GM23338 (cell line): ENCODE data around the gene SPATA13. TPM values are rescaled to one million over a fixed set of nuclear protein-coding genes. Genes with fewer than 3 reads are reported as not detected.

Experiments used
- ATAC-seq: fragments of 200-7000 bp; cut with Tn5 transposase; 3 replicates; pipeline ENCODE4 v1.9.1; 2020
- DNase-seq: peaks from one replicate; pipeline ENCODE4 v3.0.0-alpha.2; 2015; ENCODE audit warnings: low spot score
- H2AFZ ChIP-seq: fragments of 200-600 bp; sonication (generic); 2 replicates; pipeline ENCODE4 v1.8.0; 2016; ENCODE audit warnings: antibody characterized with exemption, mild to moderate bottlenecking, moderate library complexity
- H3F3A ChIP-seq: fragments of 200-600 bp; sonication (generic); replicated peaks from 2 replicates; pipeline ENCODE4 v1.8.0; 2017; ENCODE audit warnings: antibody characterized with exemption, mixed run types, low read depth
- H3K27ac ChIP-seq: fragments of 200-600 bp; sonication (generic); 2 replicates; pipeline ENCODE4 v1.6.1; 2016; ENCODE audit warnings: low read depth
- H3K27me3 ChIP-seq: fragments of 200-600 bp; sonication (generic); 2 replicates; pipeline ENCODE4 v1.8.0; 2016; ENCODE audit warnings: mild to moderate bottlenecking, mixed run types, moderate library complexity; ENCODE audit not compliant: insufficient read depth
- H3K36me3 ChIP-seq: fragments of 200-600 bp; sonication (generic); 2 replicates; pipeline ENCODE4 v1.8.0; 2016; ENCODE audit warnings: mild to moderate bottlenecking; ENCODE audit not compliant: insufficient read depth
- H3K4me1 ChIP-seq: fragments of 200-600 bp; sonication (generic); 2 replicates; pipeline ENCODE4 v1.8.0; 2016; ENCODE audit warnings: mild to moderate bottlenecking, moderate library complexity; ENCODE audit not compliant: insufficient read depth
- H3K4me2 ChIP-seq: fragments of 200-600 bp; sonication (generic); 2 replicates; pipeline ENCODE4 v1.7.1; 2017; ENCODE audit warnings: mixed run types
- H3K4me3 ChIP-seq: fragments of 200-600 bp; sonication (generic); 2 replicates; pipeline ENCODE4 v1.6.1; 2016; ENCODE audit warnings: mixed run types
- H3K79me2 ChIP-seq: fragments of 200-600 bp; sonication (generic); replicated peaks from 2 replicates; pipeline ENCODE4 v1.8.0; 2017; ENCODE audit warnings: mild to moderate bottlenecking; ENCODE audit not compliant: insufficient read depth
- H3K9me2 ChIP-seq: fragments of 200-600 bp; sonication (generic); 2 replicates; pipeline ENCODE4 v1.8.0; 2017; ENCODE audit not compliant: insufficient read depth
- H4K20me1 ChIP-seq: fragments of 200-600 bp; sonication (generic); replicated peaks from 2 replicates; pipeline ENCODE4 v1.8.0; 2017; ENCODE audit warnings: mild to moderate bottlenecking; ENCODE audit not compliant: insufficient read depth
- H3K27ac Mint-ChIP-seq: 2 replicates; pipeline ENCODE4 v1.8.0; 2020; ENCODE audit warnings: inconsistent platforms, mild to moderate bottlenecking, moderate library complexity, mixed read lengths
- H3K27me3 Mint-ChIP-seq: 3 replicates; pipeline ENCODE4 v1.8.0; 2022; ENCODE audit warnings: low read depth, mild to moderate bottlenecking, moderate library complexity, mixed read lengths, inconsistent platforms; ENCODE audit not compliant: insufficient read depth, poor library complexity
- H3K36me3 Mint-ChIP-seq: 3 replicates; pipeline ENCODE4 v1.8.0; 2021; ENCODE audit warnings: low read depth, mild to moderate bottlenecking, inconsistent platforms, moderate library complexity, mixed read lengths
- H3K4me1 Mint-ChIP-seq: 3 replicates; pipeline ENCODE4 v1.8.0; 2020; ENCODE audit warnings: mild to moderate bottlenecking, inconsistent platforms, mixed read lengths
- H3K4me3 Mint-ChIP-seq: 3 replicates; pipeline ENCODE4 v1.8.0; 2021; ENCODE audit warnings: moderate library complexity, mild to moderate bottlenecking, inconsistent platforms, mixed read lengths
- H3K9me3 Mint-ChIP-seq: 3 replicates; pipeline ENCODE4 v1.8.0; 2020; ENCODE audit warnings: moderate library complexity, mild to moderate bottlenecking, inconsistent platforms, mixed read lengths
- CREB1 ChIP-seq: fragments of 250-450 bp; sonication (Bioruptor Pico); IDR thresholded peaks from 2 replicates; pipeline ENCODE4 v1.5.0; 2020; ENCODE audit warnings: low read depth, mild to moderate bottlenecking, moderate library complexity
- CTCF ChIP-seq, 2 experiments: fragments of 200-600 bp in 1 of 2; sonication (generic) in 1 of 2; conservative IDR thresholded peaks; 2 replicates each; pipeline versions ENCODE4 v1.5.1 to v1.6.1; 2016 to 2017; ENCODE audit warnings: antibody characterized with exemption in 2 of 2, low read depth in 2 of 2, mild to moderate bottlenecking in 2 of 2, moderate library complexity in 1 of 2
- ETS1 ChIP-seq: IDR thresholded peaks from 2 replicates; pipeline ENCODE4 v1.6.1; 2016; ENCODE audit warnings: antibody characterized with exemption
- JUNB ChIP-seq: IDR thresholded peaks from one replicate; pipeline ENCODE4 v1.6.1; 2016; ENCODE audit warnings: antibody characterized with exemption; ENCODE audit not compliant: unreplicated experiment
- NANOG ChIP-seq: IDR thresholded peaks from 2 replicates; pipeline ENCODE4 v1.6.1; 2016; ENCODE audit warnings: antibody characterized with exemption, borderline replicate concordance
- POLR2AphosphoS5 ChIP-seq: IDR thresholded peaks from 2 replicates; pipeline ENCODE4 v1.6.1; 2016; ENCODE audit warnings: antibody characterized with exemption, low read depth
- REST ChIP-seq: IDR thresholded peaks from one replicate; pipeline ENCODE4 v1.6.1; 2018; ENCODE audit warnings: antibody characterized with exemption; ENCODE audit not compliant: unreplicated experiment
- STAT1 ChIP-seq: IDR thresholded peaks from one replicate; pipeline ENCODE4 v1.6.1; 2016; ENCODE audit warnings: antibody characterized with exemption; ENCODE audit not compliant: unreplicated experiment
- ZNF331 ChIP-seq: fragments of 250-450 bp; sonication (Bioruptor Pico); IDR thresholded peaks from 2 replicates; pipeline ENCODE4 v1.5.0; 2020; ENCODE audit warnings: low read depth, mild to moderate bottlenecking, moderate library complexity
- polyA plus RNA-seq: library from polyadenylated mRNA; unstranded; fragments of >200 nt; fragmentation: Nextera tagmentation; extraction: Ambion mirVana; gene quantifications from 2 replicates; pipeline ENCODE4 v1.2.1, GENCODE V29; 2016
- total RNA-seq: library from RNA; depleted of rRNA; stranded (reverse); fragments of >200 nt; shearing (Covaris generic); gene quantifications from 2 replicates; pipeline ENCODE4 v1.2.3, GENCODE V29; 2014

SPATA13 gene
- total and polyA plus RNA-seq, 2 experiments from 2014 or later, result 11.9 to 45.7 TPM

- H3K27ac ChIP-seq, result no peak overlapping the region
- no peak for TF ChIP-seq JUNB
- no peak for TF ChIP-seq CTCF (conservative IDR thresholded peaks at IDR 0.05; ENCODE audit: low read depth in 2 of 2)
- TF ChIP-seq CREB1 (CRISPR knock-in tag), result no peak
- no peak for TF ChIP-seq NANOG
- no peak for TF ChIP-seq ZNF331 (CRISPR knock-in tag)
- no peak for TF ChIP-seq ETS1
- no peak for TF ChIP-seq STAT1
- TF ChIP-seq REST, result no peak
- no peak for TF ChIP-seq POLR2AphosphoS5
- no peak overlapping the region for H3K4me2 ChIP-seq
- H3K9me2 ChIP-seq, result no peaks in the 10 kb centered on the region
- H3K36me3 ChIP-seq, result peaks cover 6% of the 10 kb centered on the region
- no peaks in the 10 kb centered on the region for H3K79me2 ChIP-seq
- H4K20me1 ChIP-seq, result no peaks in the 10 kb centered on the region
- Mint-ChIP-seq H3K9me3 (no peaks in the 10 kb centered on the region), H3K27ac (no peak overlapping the region), H3K4me1 (no peaks in the 10 kb centered on the region), H3K4me3 (no peak overlapping the region), H3K27me3 (peaks cover 4% of the 10 kb centered on the region), H3K36me3 (peaks cover 9% of the 10 kb centered on the region; the same call in 1 of the 3 replicates)
- H3F3A ChIP-seq, result no peaks in the 10 kb centered on the region
- H3K4me1 ChIP-seq, result no peaks in the 10 kb centered on the region
- no peaks in the 10 kb centered on the region for H3K27me3 ChIP-seq
- H2AFZ ChIP-seq, result no peak overlapping the region
- DNase-seq (no peak), ATAC-seq (no peak)
- no peak overlapping the region for H3K4me3 ChIP-seq
Observed at GRCh38 chr13:24304620-24305019, 144.1 kb downstream of the SPATA13 start.

GRCh38 chr13:24306632-24307031, 146.1 kb downstream of the SPATA13 start:
- DNase-seq (no peak), ATAC-seq (no peak)
- Mint-ChIP-seq H3K9me3 (no peaks in the 10 kb centered on the region), H3K4me1 (no peaks in the 10 kb centered on the region), H3K27ac (no peak overlapping the region), H3K36me3 (peaks cover 9% of the 10 kb centered on the region; the same call in 1 of the 3 replicates), H3K27me3 (peaks cover 4% of the 10 kb centered on the region), H3K4me3 (no peak overlapping the region)
- H3F3A ChIP-seq, result no peaks in the 10 kb centered on the region
- H3K4me2 ChIP-seq, result no peak overlapping the region
- H3K36me3 ChIP-seq, result peaks cover 6% of the 10 kb centered on the region; the same call in 1 of the 2 replicates
- no peaks in the 10 kb centered on the region for H3K27me3 ChIP-seq
- H3K27ac ChIP-seq, result no peak overlapping the region
- H2AFZ ChIP-seq, result no peak overlapping the region
- no peaks in the 10 kb centered on the region for H3K4me1 ChIP-seq
- no peaks in the 10 kb centered on the region for H3K9me2 ChIP-seq
- TF ChIP-seq NANOG (no peak), STAT1 (no peak), ZNF331 (CRISPR knock-in tag) (no peak), REST (no peak)
- no peak overlapping the region for H3K4me3 ChIP-seq
- no peaks in the 10 kb centered on the region for H4K20me1 ChIP-seq
- no peaks in the 10 kb centered on the region for H3K79me2 ChIP-seq
